Right kidney (tissue), 1 donor: ENCODE measurements around the gene RALB.
"Not testable (repeated sequence)": the region's sequence is repeated elsewhere in the genome, so short reads cannot be mapped to it uniquely, and the experiment has no call there.

Experiments
- DNase-seq: peaks from one replicate; pipeline ENCODE4 v3.0.0-alpha.2; 2016

The RALB gene

GRCh38 chr2:120223034-120223912, 29.4 kb upstream of the RALB start, which contains the start of gene TMEM185B:
TSS of gene TMEM185B (minus strand) at chr2:120223400. CDS start at chr2:120222976, 424 bp downstream.
- DNase-seq = peak; percentile 100

GRCh38 chr2:120224256-120224655, 28.4 kb upstream of the RALB start:
- no peak for DNase-seq

- DNase-seq = no peak
Observed at GRCh38 chr2:120224735-120225548, 27.7 kb upstream of the RALB start.

- no peak for DNase-seq
Observed at GRCh38 chr2:120225549-120226065, 27.0 kb upstream of the RALB start.

- no peak for DNase-seq
Observed at GRCh38 chr2:120226316-120226715, 26.3 kb upstream of the RALB start.

- no peak for DNase-seq
Observed at GRCh38 chr2:120227111-120227991, 25.3 kb upstream of the RALB start.

- DNase-seq = no peak
Observed at GRCh38 chr2:120228503-120228902, 24.1 kb upstream of the RALB start.

- no peak for DNase-seq
Observed at GRCh38 chr2:120229341-120229740, 23.3 kb upstream of the RALB start.

- no peak for DNase-seq
Observed at GRCh38 chr2:120230515-120231471, 21.9 kb upstream of the RALB start.

- no peak for DNase-seq
Observed at GRCh38 chr2:120231564-120231973, 21.1 kb upstream of the RALB start.

- DNase-seq = no peak
Observed at GRCh38 chr2:120231974-120232635, 20.5 kb upstream of the RALB start.

- no peak for DNase-seq
Observed at GRCh38 chr2:120233292-120233691, 19.4 kb upstream of the RALB start.

GRCh38 chr2:120235158-120235557, 17.5 kb upstream of the RALB start:
- not testable (repeated sequence) for DNase-seq

- DNase-seq = no peak
Observed at GRCh38 chr2:120235681-120236080, 17.0 kb upstream of the RALB start.

GRCh38 chr2:120236316-120236715, 16.3 kb upstream of the RALB start:
- no peak for DNase-seq

- no peak for DNase-seq
Observed at GRCh38 chr2:120236791-120237190, 15.9 kb upstream of the RALB start.

GRCh38 chr2:120237491-120237902, 15.2 kb upstream of the RALB start:
- no peak for DNase-seq

GRCh38 chr2:120238728-120239487, 13.7 kb upstream of the RALB start:
- no peak for DNase-seq
